ENCODE measurements around the gene FGD4.
"Not testable (repeated sequence)": the region's sequence is repeated elsewhere in the genome, so short reads cannot be mapped to it uniquely, and the experiment has no call there.

FGD4 gene

GRCh38 chr12:32497864-32498263 is 98.5 kb downstream of the FGD4 start:
- Histone ChIP-seq H3K4me3 (ENCODE audit: low read depth in 1 of 2, low read length in 2 of 2) (no peak overlapping the region), H3K4me1 (ENCODE audit: control insufficient read depth in 1 of 2, insufficient read depth in 2 of 2, low read length in 2 of 2) (peaks cover 0 to 6% of the 10 kb centered on the region in 2 donors), H3K27me3 (ENCODE audit: low read depth, low read length) (no peaks in the 10 kb centered on the region), H3K36me3 (ENCODE audit: control insufficient read depth in 1 of 2, insufficient read depth in 2 of 2, low read length in 2 of 2) (no peaks in the 10 kb centered on the region), H3K27ac (ENCODE audit: low read length) (no peak overlapping the region), H3K9me3 (ENCODE audit: control insufficient read depth in 1 of 2, low read length in 2 of 2) (no peaks in the 10 kb centered on the region)

DNA sequence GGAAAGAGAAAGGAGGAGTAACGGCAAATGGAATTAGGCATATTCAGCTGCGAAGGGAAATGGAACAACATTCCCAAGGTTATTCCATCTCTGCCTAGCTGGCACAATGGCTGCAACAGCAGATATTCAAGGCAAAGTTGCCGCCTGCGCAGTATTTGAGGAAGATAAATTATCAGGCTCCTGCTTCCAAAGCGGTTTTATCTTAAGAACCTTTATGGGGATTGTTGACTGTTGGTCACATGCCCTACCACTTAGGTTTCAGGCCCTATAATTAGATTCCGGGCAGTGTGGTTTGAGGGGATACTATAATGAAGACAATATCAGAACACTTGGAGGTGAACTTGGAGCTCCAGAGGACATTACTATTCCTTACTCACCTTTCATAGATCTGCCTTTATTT is 99.7 kb downstream of the FGD4 start:
- Histone ChIP-seq H3K4me1 (ENCODE audit: control insufficient read depth in 1 of 2, insufficient read depth in 2 of 2, low read length in 2 of 2) (peaks cover 0 to 6% of the 10 kb centered on the region in 2 donors), H3K27me3 (ENCODE audit: low read depth, low read length) (no peaks in the 10 kb centered on the region), H3K36me3 (ENCODE audit: control insufficient read depth in 1 of 2, insufficient read depth in 2 of 2, low read length in 2 of 2) (no peaks in the 10 kb centered on the region), H3K27ac (ENCODE audit: low read length) (no peak overlapping the region), H3K4me3 (ENCODE audit: low read depth in 1 of 2, low read length in 2 of 2) (no peak overlapping the region), H3K9me3 (ENCODE audit: control insufficient read depth in 1 of 2, low read length in 2 of 2) (no peaks in the 10 kb centered on the region)

- no peaks in the 10 kb centered on the region for H3K36me3 ChIP-seq (ENCODE audit: control insufficient read depth in 1 of 2, insufficient read depth in 2 of 2, low read length in 2 of 2)
- H3K27ac ChIP-seq (ENCODE audit: low read length): peak overlapping the region; percentile 41
- H3K4me1 ChIP-seq (ENCODE audit: control insufficient read depth in 1 of 2, insufficient read depth in 2 of 2, low read length in 2 of 2): peaks cover 6 to 7% of the 10 kb centered on the region in 2 donors
- H3K4me3 ChIP-seq (ENCODE audit: low read depth in 1 of 2, low read length in 2 of 2): peak overlapping the region in 1 of 2 donors; percentile 33
- H3K27me3 ChIP-seq (ENCODE audit: low read depth, low read length): no peaks in the 10 kb centered on the region
- no peaks in the 10 kb centered on the region for H3K9me3 ChIP-seq (ENCODE audit: control insufficient read depth in 1 of 2, low read length in 2 of 2)
These were observed 102.5 kb downstream of the FGD4 start for GRCh38 chr12:32501835-32502333.

DNA sequence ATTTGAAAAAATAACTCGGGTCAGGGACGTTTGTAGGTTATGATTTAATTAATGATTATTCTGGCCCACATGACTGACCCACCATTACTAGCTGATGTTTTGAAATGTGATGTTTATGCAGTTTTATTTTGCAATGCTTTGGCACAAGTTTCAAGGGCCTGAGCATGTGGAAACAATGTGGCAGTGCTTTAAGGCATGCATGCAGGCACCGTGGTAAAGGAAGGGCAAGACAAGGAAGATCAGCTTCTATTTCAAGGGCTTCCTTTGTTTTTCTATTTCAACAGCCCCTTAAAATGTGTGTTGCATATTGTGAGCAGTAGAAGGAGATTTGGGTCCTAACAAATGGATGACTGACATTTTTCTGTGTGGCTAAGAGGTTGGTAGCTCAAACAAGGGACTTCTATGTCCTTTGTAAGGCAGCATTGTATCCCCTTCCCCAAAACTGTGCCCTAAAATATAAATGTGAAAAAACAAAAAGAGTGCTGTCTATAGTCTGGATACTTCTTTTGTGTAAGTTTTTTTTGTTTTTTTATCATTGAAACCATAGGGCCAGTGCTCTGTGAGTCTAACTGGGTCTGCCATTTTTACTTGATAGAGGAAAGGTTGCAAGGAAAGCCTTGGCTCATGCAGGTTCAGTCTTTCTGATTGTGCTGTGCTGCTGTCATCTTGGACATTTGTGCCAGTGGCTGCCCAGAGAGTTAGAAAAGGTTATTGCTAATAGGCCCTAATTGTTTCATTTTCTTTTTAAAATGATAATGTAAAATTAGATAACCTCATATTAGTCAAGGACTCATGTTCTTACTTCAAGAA is 103.5 kb downstream of the FGD4 start:
- H3K27me3 ChIP-seq (ENCODE audit: low read depth, low read length): no peaks in the 10 kb centered on the region
- H3K4me3 ChIP-seq (ENCODE audit: low read depth in 1 of 2, low read length in 2 of 2): peak overlapping the region in 1 of 2 donors; percentile 33
- peak overlapping the region; percentile 41 for H3K27ac ChIP-seq (ENCODE audit: low read length)
- H3K9me3 ChIP-seq (ENCODE audit: control insufficient read depth in 1 of 2, low read length in 2 of 2): no peaks in the 10 kb centered on the region
- peaks cover 6 to 7% of the 10 kb centered on the region in 2 donors for H3K4me1 ChIP-seq (ENCODE audit: control insufficient read depth in 1 of 2, insufficient read depth in 2 of 2, low read length in 2 of 2)
- H3K36me3 ChIP-seq (ENCODE audit: control insufficient read depth in 1 of 2, insufficient read depth in 2 of 2, low read length in 2 of 2): no peaks in the 10 kb centered on the region

DNA sequence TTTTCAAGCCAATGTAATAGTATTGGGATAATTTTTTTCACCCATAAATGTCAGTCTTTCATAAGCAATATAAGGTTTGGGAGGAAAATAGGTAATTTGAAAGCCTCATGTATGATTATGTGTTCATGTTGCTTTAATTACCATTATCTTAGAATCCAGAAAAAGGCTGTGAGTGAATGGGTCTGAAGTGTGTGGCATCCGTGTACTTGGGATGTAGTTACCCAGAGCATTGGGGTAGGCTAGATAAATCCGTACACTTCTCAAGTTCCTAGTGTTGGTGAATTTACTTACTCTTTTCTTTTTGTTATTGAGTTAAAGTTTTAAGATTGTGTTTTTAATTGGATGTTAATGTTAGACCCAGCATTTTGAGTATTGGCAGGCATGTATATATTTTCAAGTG is 104.4 kb downstream of the FGD4 start:
- Histone ChIP-seq H3K36me3 (ENCODE audit: control insufficient read depth in 1 of 2, insufficient read depth in 2 of 2, low read length in 2 of 2) (no peaks in the 10 kb centered on the region), H3K4me3 (ENCODE audit: low read depth in 1 of 2, low read length in 2 of 2) (no peak overlapping the region), H3K27me3 (ENCODE audit: low read depth, low read length) (no peaks in the 10 kb centered on the region), H3K27ac (ENCODE audit: low read length) (no peak overlapping the region), H3K9me3 (ENCODE audit: control insufficient read depth in 1 of 2, low read length in 2 of 2) (no peaks in the 10 kb centered on the region), H3K4me1 (ENCODE audit: control insufficient read depth in 1 of 2, insufficient read depth in 2 of 2, low read length in 2 of 2) (peaks cover 6 to 7% of the 10 kb centered on the region in 2 donors)

DNA sequence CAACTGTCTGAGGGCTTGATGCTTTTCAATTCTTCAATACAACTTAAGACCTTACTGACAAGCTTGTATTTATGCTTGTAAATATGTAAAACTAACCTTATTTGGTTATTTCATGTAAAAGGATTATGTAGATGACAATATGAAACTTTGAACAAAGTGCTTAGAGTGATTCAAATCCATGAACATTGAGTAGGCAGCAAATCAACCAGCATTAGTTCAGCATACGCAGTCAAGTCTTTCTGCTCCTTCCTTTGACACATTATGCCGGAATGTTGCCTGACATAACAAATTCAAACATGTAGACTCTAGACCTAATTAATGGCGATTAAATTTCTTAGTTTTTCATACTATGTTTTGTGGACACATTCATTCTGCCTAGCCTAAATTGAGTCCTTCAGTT is 105.2 kb downstream of the FGD4 start:
- no peak overlapping the region for H3K4me3 ChIP-seq (ENCODE audit: low read depth in 1 of 2, low read length in 2 of 2)
- H3K36me3 ChIP-seq (ENCODE audit: control insufficient read depth in 1 of 2, insufficient read depth in 2 of 2, low read length in 2 of 2): no peaks in the 10 kb centered on the region
- no peak overlapping the region for H3K27ac ChIP-seq (ENCODE audit: low read length)
- H3K27me3 ChIP-seq (ENCODE audit: low read depth, low read length): no peaks in the 10 kb centered on the region
- H3K9me3 ChIP-seq (ENCODE audit: control insufficient read depth in 1 of 2, low read length in 2 of 2): no peaks in the 10 kb centered on the region
- peaks cover 6 to 7% of the 10 kb centered on the region in 2 donors for H3K4me1 ChIP-seq (ENCODE audit: control insufficient read depth in 1 of 2, insufficient read depth in 2 of 2, low read length in 2 of 2)

DNA sequence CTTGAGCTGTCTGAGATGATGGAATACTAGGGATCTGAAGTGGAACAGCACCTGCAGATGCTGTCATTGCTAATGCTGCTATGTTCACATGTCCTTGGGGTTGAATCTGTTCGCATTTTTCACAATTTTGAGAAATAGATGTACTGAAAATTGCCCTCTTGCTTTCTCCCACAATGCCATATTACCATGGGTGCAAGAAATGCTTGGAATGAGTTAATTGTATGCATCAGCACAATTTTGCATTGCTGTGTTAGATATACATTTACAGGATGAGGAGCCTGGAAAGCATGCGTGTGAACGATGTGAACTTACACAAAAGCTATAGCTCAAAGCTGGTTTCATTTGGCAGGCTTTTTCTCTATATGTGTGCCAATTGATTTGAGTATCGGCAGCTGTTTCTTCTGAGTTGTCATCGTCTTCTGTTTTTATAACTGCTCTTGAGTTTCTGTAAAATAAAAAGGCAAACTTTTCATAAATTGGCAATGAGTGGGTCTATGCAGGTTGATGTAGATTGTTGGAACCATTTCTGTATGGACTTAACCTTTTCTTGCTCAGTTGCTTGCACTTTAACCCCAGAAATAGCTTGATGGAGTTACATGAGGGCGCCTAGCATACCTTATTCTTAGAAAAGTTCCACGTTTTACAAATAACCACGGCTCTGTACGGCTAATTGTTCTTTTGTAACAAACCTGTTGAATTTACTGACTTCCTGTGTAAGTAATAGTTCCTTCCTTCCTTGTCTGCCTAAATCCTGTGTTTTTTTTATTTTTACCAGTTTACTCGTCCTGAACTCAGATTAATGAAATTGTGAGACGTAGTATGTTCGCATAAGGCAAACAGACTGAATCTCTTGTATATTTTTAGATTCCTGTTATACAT is 105.9 kb downstream of the FGD4 start:
- no peaks in the 10 kb centered on the region for H3K27me3 ChIP-seq (ENCODE audit: low read depth, low read length)
- no peaks in the 10 kb centered on the region for H3K9me3 ChIP-seq (ENCODE audit: control insufficient read depth in 1 of 2, low read length in 2 of 2)
- peaks cover 6 to 7% of the 10 kb centered on the region in 2 donors for H3K4me1 ChIP-seq (ENCODE audit: control insufficient read depth in 1 of 2, insufficient read depth in 2 of 2, low read length in 2 of 2)
- H3K27ac ChIP-seq (ENCODE audit: low read length): no peak overlapping the region
- H3K36me3 ChIP-seq (ENCODE audit: control insufficient read depth in 1 of 2, insufficient read depth in 2 of 2, low read length in 2 of 2): no peaks in the 10 kb centered on the region
- H3K4me3 ChIP-seq (ENCODE audit: low read depth in 1 of 2, low read length in 2 of 2): no peak overlapping the region

DNA sequence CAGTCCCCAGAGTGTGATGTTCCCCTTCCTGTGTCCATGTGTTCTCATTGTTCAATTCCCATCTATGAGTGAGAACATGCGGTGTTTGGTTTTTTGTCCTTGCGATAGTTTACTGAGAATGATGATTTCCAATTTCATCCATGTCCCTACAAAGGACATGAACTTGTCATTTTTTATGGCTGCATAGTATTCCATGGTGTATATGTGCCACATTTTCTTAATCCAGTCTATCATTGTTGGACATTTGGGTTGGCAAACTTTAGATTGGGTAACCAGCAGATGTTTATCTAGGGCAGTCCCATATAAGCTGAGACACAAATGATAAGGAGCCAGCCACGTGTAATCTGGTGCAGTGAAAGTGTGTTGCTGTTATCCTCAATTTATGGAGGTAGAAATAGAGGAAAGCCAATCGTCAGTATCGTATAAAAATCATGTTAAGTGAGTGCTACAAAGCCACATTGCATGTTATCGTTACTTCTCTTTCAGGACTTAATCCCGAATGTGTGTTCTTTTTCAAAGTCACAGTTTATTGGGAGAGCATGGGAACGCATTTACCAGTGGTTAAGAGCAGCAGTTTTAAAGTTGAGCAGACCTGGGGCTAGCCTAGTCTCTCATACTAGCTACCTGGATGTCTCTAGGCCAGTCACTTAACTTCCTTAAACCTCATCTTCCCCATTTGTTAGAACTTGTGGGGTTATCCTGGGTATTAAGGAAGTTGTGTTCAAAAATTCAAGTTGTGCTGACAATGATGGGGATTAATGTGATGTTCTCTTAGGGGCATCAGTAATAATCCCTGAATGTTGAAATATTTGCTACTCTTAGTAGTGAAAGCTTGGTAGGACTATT is 108.0 kb downstream of the FGD4 start:
- H3K27me3 ChIP-seq (ENCODE audit: low read depth, low read length); H3K36me3 ChIP-seq (ENCODE audit: control insufficient read depth in 1 of 2, insufficient read depth in 2 of 2, low read length in 2 of 2); H3K4me1 ChIP-seq (ENCODE audit: control insufficient read depth in 1 of 2, insufficient read depth in 2 of 2, low read length in 2 of 2); H3K27ac ChIP-seq (ENCODE audit: low read length); H3K9me3 ChIP-seq (ENCODE audit: control insufficient read depth in 1 of 2, low read length in 2 of 2); H3K4me3 ChIP-seq (ENCODE audit: low read depth in 1 of 2, low read length in 2 of 2): not testable (repeated sequence)

GRCh38 chr12:32507942-32508320 is 108.6 kb downstream of the FGD4 start:
- H3K27ac ChIP-seq (ENCODE audit: low read length): no peak overlapping the region
- no peak overlapping the region for H3K4me3 ChIP-seq (ENCODE audit: low read depth in 1 of 2, low read length in 2 of 2)
- H3K4me1 ChIP-seq (ENCODE audit: control insufficient read depth in 1 of 2, insufficient read depth in 2 of 2, low read length in 2 of 2): peaks cover 0 to 10% of the 10 kb centered on the region in 2 donors
- H3K27me3 ChIP-seq (ENCODE audit: low read depth, low read length): no peaks in the 10 kb centered on the region
- no peaks in the 10 kb centered on the region for H3K36me3 ChIP-seq (ENCODE audit: control insufficient read depth in 1 of 2, insufficient read depth in 2 of 2, low read length in 2 of 2)
- no peaks in the 10 kb centered on the region for H3K9me3 ChIP-seq (ENCODE audit: control insufficient read depth in 1 of 2, low read length in 2 of 2)

DNA sequence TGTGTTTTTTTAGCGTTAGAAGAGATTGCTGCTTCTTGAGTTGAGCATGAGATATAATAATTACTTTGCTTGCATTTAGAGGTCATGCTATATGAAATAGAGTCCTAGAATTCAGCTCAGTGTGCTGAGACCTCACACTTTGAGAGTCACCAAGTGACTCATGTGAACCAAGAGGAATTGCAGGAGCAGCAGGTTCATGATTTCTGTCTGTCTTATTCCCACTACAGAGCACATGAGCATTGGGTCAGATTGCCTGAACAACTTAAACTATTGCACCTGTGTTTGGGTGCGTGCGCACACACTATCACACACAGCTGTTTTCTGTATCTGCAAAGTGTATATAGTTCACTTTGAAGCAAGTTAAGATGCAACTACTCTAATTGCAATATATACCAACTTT is 109.3 kb downstream of the FGD4 start:
- H3K36me3 ChIP-seq (ENCODE audit: control insufficient read depth in 1 of 2, insufficient read depth in 2 of 2, low read length in 2 of 2): no peaks in the 10 kb centered on the region

More for the DNA sequence above, 109.3 kb downstream of the FGD4 start:
- Histone ChIP-seq H3K27me3 (ENCODE audit: low read depth, low read length) (no peaks in the 10 kb centered on the region), H3K4me1 (ENCODE audit: control insufficient read depth in 1 of 2, insufficient read depth in 2 of 2, low read length in 2 of 2) (peaks cover 0 to 13% of the 10 kb centered on the region in 2 donors), H3K27ac (ENCODE audit: low read length) (no peak overlapping the region), H3K4me3 (ENCODE audit: low read depth in 1 of 2, low read length in 2 of 2) (no peak overlapping the region), H3K9me3 (ENCODE audit: control insufficient read depth in 1 of 2, low read length in 2 of 2) (no peaks in the 10 kb centered on the region)

Measured in muscle layer of duodenum (tissue), 2 donors.